Psoas muscle (tissue), 8 donors: ENCODE results near the gene IMPDH1. TPM values are rescaled to one million over a fixed set of nuclear protein-coding genes. Genes with fewer than 3 reads are reported as not detected.
"Not testable (repeated sequence)": the region's sequence is repeated elsewhere in the genome, so short reads cannot be mapped to it uniquely, and the experiment has no call there.

Experiments
- ATAC-seq, 4 donors: fragments of 200-7000 bp; cut with Tn5 transposase; one replicate each; pipeline ENCODE4 v1.9.1; 2020; ENCODE audit warnings: moderate library complexity in 3 of 4, mild to moderate bottlenecking in 2 of 4
- DNase-seq, 2 donors: peaks; one replicate each; pipeline ENCODE4 v3.0.0-alpha.2; 2020
- H3K27ac ChIP-seq: fragments of 200-600 bp; one replicate; pipeline ENCODE4 v1.8.0; 2022
- H3K27me3 ChIP-seq, 3 donors: fragments of 200-600 bp in 1 of 3; one replicate each; pipeline versions ENCODE4 v1.6.1 to v1.8.0; 2013 to 2022; ENCODE audit warnings: low read length in 2 of 3, mild to moderate bottlenecking in 2 of 3, moderate library complexity in 1 of 3; ENCODE audit not compliant: insufficient read depth in 3 of 3
- H3K36me3 ChIP-seq, 2 donors: fragments of 200-600 bp in 1 of 2; one replicate each; pipeline versions ENCODE4 v1.6.1 to v1.8.0; 2013 to 2022; ENCODE audit warnings: low read depth in 1 of 2, mild to moderate bottlenecking in 1 of 2, moderate library complexity in 1 of 2; ENCODE audit not compliant: insufficient read depth in 1 of 2
- H3K4me1 ChIP-seq: fragments of 200-600 bp; one replicate; pipeline ENCODE4 v1.8.0; 2022
- H3K4me3 ChIP-seq: fragments of 200-600 bp; one replicate; pipeline ENCODE4 v1.8.0; 2022; ENCODE audit warnings: mild to moderate bottlenecking
- H3K9me3 ChIP-seq: fragments of 200-600 bp; one replicate; pipeline ENCODE4 v1.8.0; 2022
- WGBS, 3 donors: extraction: QIAGEN DNeasy Blood & Tissue Kit; methylation state at CpG; one replicate each; pipeline versions ENCODE4 v1.1.6 to v1.1.7; 2013; 5-methylcytosine and 5-hydroxymethylcytosine counted together
- intact Hi-C, 2 donors: fragments of 100-400 bp; cut with DNase I; formaldehyde crosslinking; loops; one replicate each; pipeline versions ENCODE4 v1.11.0 to v1.14.2; 2022
- long read RNA-seq, 2 donors: library from polyadenylated mRNA; unstranded; transcript quantifications; one replicate each; pipeline ENCODE4 v2.0.0, GENCODE V29; 2021
- polyA plus RNA-seq, 3 donors: library from polyadenylated mRNA; stranded (reverse); fragments of 200-250 nt; gene quantifications; one replicate each; pipeline ENCODE4 v1.2.3, GENCODE V29; 2013
- total RNA-seq, 4 donors: library from RNA; stranded (reverse); fragmentation: NEBNext Ultra II Directional in 2 of 4; extraction: Animal tissue kit (Norgen Biotek cat#: 25700) in 2 of 4; gene quantifications; one replicate each; pipeline versions ENCODE4 v1.2.1 to v1.2.4, GENCODE V29; 2021 to 2023
- TF ChIP-seq, protein P1 (sequence below): fragments of 200-600 bp; IDR thresholded peaks from one replicate; pipeline ENCODE4 v1.8.0; 2022; ENCODE audit warnings: antibody characterized with exemption
- donor health status: healthy with polysubstance abuse.
- donor health status: DM: no; HTN: no; CAD: no; lungs with moderate emphysema.
- donor health status: Bipolar disorder and iron deficiency.
- donor health status: healthy.
- donor health status: DM: yes; HTN: yes; CAD: no.
- donor health status: DM: no; HTN: no; CAD: no.
- donor health status: DM: no; HTN: no; CAD: no.
- donor health status: DM: yes; HTN: yes; CAD: no.

Gene IMPDH1
- total RNA-seq: 10 to 100 TPM in 1 of 4 donors, 1 to 10 TPM in 3; 6.2 to 10.3 (median 8.6) TPM
- 1 to 10 TPM; 5.6 to 8.8 (median 6.2) TPM for polyA plus RNA-seq
- long read RNA-seq, donor 1, partial matches to known transcripts: 13 of 21 reads
- long read RNA-seq, donor 1, other reads (novel, unspliced or antisense): 4 of 21 reads
- long read RNA-seq, donor 2, partial matches to known transcripts: 14 of 25 reads
- long read RNA-seq, donor 2, other reads (novel, unspliced or antisense): 8 of 25 reads

DNA sequence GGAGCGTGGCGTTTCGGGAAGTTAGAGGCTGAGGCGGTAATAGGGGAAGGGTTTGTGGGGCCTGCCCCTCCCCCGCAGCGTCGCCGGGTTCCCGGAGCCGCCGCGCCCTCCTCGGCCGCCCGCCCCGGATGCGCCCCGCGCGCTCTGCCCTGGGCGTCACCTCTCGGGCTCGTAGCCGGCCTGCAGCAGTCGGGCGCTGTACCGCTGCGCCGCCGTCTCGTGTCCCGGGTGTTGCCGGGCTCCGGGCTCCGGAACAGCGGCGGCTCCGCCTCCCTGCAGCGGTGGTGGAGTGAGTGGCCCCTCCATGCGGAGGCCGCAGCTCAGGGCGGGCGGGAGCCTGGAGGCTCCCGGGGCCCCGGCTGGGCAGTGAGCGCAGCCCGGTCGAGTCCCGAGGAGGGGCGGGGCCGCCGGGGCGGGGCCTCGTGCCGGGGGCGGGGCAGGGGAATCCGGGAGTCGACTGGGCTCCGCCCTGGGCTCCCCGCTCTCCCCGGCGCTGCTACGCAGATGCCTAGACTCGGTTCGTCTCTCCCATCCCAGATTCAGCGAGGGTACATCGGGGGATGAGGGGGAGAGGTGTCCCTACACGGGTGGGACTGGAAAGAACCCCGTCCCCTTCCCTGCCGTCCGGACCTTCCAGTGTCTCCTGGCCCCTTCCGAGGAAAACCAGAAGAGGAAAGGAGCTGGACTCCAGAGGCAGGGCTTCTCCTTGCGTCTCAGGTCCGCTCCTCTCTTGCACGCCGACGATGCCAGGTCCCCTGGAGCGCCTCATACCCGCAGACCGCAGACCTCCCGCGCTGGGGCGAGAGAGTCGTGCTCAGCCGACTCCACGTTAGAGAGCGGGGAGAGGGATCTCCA lies at the start of gene IMPDH1:
Gene IMPDH1 (minus strand): TSS at position 387 of the 855 bp plus-strand sequence. CDS start 81 bp downstream, at position 306.
- peak within 1 kb of the TSS; percentile 71 for H3K27ac ChIP-seq
- H3K9me3 ChIP-seq: no peaks in the 10 kb centered on the region
- H3K4me1 ChIP-seq: peaks cover 10% of the 10 kb centered on the region
- DNase-seq: peak; percentile 92 to 93
- WGBS, 3 donors: 0 to 1% (median 1%) methylated on average over 61 to 87 of the region's 87 CpGs
- intact Hi-C loops: no loop called here
- peak within 1 kb of the TSS; percentile 77 for H3K4me3 ChIP-seq
- ATAC-seq: peak; percentile 88 to 94 (median 90)
- no peaks in the 10 kb centered on the region for H3K36me3 ChIP-seq
- TF ChIP-seq, protein P1, sequence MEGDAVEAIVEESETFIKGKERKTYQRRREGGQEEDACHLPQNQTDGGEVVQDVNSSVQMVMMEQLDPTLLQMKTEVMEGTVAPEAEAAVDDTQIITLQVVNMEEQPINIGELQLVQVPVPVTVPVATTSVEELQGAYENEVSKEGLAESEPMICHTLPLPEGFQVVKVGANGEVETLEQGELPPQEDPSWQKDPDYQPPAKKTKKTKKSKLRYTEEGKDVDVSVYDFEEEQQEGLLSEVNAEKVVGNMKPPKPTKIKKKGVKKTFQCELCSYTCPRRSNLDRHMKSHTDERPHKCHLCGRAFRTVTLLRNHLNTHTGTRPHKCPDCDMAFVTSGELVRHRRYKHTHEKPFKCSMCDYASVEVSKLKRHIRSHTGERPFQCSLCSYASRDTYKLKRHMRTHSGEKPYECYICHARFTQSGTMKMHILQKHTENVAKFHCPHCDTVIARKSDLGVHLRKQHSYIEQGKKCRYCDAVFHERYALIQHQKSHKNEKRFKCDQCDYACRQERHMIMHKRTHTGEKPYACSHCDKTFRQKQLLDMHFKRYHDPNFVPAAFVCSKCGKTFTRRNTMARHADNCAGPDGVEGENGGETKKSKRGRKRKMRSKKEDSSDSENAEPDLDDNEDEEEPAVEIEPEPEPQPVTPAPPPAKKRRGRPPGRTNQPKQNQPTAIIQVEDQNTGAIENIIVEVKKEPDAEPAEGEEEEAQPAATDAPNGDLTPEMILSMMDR: no peak
- peaks cover 0 to 4% (median 3%) of the 10 kb centered on the region in 3 donors for H3K27me3 ChIP-seq

- ATAC-seq (peak in 3 of 4 donors; percentile 49 to 54 (median 50)), DNase-seq (peak; percentile 44 to 56)
- WGBS, 3 donors: 42 to 47% (median 44%) methylated on average over 5 of the region's 5 CpGs
- H3K27me3 ChIP-seq: no peaks in the 10 kb centered on the region
- H3K4me1 ChIP-seq: peaks cover 25% of the 10 kb centered on the region
- H3K27ac ChIP-seq: no peak overlapping the region
- TF ChIP-seq, protein P1: peak; percentile 83
- intact Hi-C loops: loop anchor here (2.0 kb wide), 2 partner anchors 29 to 59 kb away; no protein-coding TSS in a partner anchor
- H3K9me3 ChIP-seq: no peaks in the 10 kb centered on the region
- H3K4me3 ChIP-seq: no peak overlapping the region
- peaks cover 4 to 12% of the 10 kb centered on the region in 2 donors for H3K36me3 ChIP-seq
These were observed 49.7 kb upstream of the IMPDH1 start for GRCh38 chr7:128459394-128459878.

DNA sequence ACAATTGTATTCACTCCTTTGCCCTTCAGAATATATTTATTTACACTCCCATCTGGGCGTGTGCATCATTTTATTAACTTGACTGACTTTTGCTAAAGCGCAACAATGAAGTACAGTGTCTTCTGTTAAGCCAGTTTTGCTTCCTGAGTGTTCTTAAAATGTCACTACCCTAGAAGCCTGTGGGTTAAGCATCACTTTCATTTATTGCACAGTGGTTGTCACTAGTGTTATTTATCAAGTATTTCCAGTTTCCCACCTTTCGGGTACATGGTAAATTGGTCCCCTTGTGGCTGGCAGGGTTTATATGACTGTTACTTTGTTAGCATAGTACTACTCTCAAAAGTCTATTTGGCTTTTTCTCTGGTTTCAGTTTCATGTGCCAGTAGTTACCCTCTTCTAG lies 49.2 kb upstream of the IMPDH1 start:
- intact Hi-C loops: loop anchor here (2.0 kb wide), 2 partner anchors 28 to 58 kb away; no protein-coding TSS in a partner anchor
- ATAC-seq (no peak), DNase-seq (no peak)
- H3K4me3 ChIP-seq: no peak overlapping the region
- TF ChIP-seq, protein P1: no peak
- H3K36me3 ChIP-seq: peaks cover 4 to 12% of the 10 kb centered on the region in 2 donors
- no peaks in the 10 kb centered on the region for H3K27me3 ChIP-seq
- no peaks in the 10 kb centered on the region for H3K9me3 ChIP-seq
- H3K27ac ChIP-seq: no peak overlapping the region
- 66 to 68% (median 67%) methylated on average over 3 of the region's 3 CpGs for WGBS, 3 donors
- peaks cover 28% of the 10 kb centered on the region for H3K4me1 ChIP-seq

GRCh38 chr7:128457385-128457784 lies 47.6 kb upstream of the IMPDH1 start:
- ATAC-seq, H3K27me3 ChIP-seq, H3K9me3 ChIP-seq, intact Hi-C loops, H3K27ac ChIP-seq, DNase-seq: not testable (repeated sequence)
- WGBS, 3 donors: 88 to 93% (median 91%) methylated on average over 6 of the region's 6 CpGs
- peak overlapping the region; percentile 94 for H3K4me3 ChIP-seq
- H3K4me1 ChIP-seq: peaks cover 33% of the 10 kb centered on the region
- H3K36me3 ChIP-seq: peaks cover 4 to 12% of the 10 kb centered on the region in 2 donors
